GM12878 (cell line): ENCODE measurements around the gene MAP4K5. TPM values are rescaled to one million over a fixed set of nuclear protein-coding genes. Genes with fewer than 3 reads are reported as not detected.
A peak's percentile ranks its signal among the peaks of the same experiment; 100 is the strongest.
"Not testable (repeated sequence)": the region's sequence is repeated elsewhere in the genome, so short reads cannot be mapped to it uniquely, and the experiment has no call there.

Experiments
- ATAC-seq: fragments of 200-7000 bp; cut with Tn5 transposase; 3 replicates; pipeline ENCODE4 v1.9.1; 2020; ENCODE audit warnings: mild to moderate bottlenecking, moderate library complexity
- BruUV-seq: library from RNA; stranded (reverse); fragments of 400-500 nt; replicated peaks from 2 replicates; lab custom pipeline; 2021; lab: Mats Ljungman, UMichigan
- CTCF ChIA-PET: fragments of 300-600 bp; sonication (Branson Sonifier 250); formaldehyde crosslinking; extraction: SDS; loops from one replicate; lab custom pipeline; 2021; ENCODE audit warnings: inconsistent platforms; lab: Yijun Ruan, JAX
- POLR2A ChIA-PET: fragments of 350-600 bp; formaldehyde crosslinking; extraction: SDS; loops from one replicate; lab custom pipeline; 2021; ENCODE audit warnings: inconsistent platforms; lab: Charles Lee
- RAD21 ChIA-PET: fragments of 300-600 bp; sonication (Branson Sonifier 250); formaldehyde crosslinking; loops from one replicate; lab custom pipeline; 2023; ENCODE audit warnings: antibody characterized with exemption; ENCODE audit not compliant: unreplicated experiment; lab: Charles Lee
- SMC1A ChIA-PET: fragments of 300-600 bp; sonication (Branson Sonifier 250); formaldehyde crosslinking; loops from one replicate; lab custom pipeline; 2023; ENCODE audit not compliant: unreplicated experiment, uncharacterized antibody; lab: Charles Lee
- DNase-seq: peaks from one replicate; pipeline ENCODE4 v3.0.0-alpha.2; 2011; ENCODE audit warnings: low read depth, low spot score
- FAIRE-seq: peaks from 3 replicates; lab custom pipeline; 2011; peaks lifted over from hg19 to GRCh38; lab: Jason Lieb, UNC
- H2AFZ ChIP-seq: 2 replicates; pipeline ENCODE4 v1.6.0; 2011; ENCODE audit warnings: low read depth, low read length, control low read depth; ENCODE audit not compliant: control insufficient read depth
- H3K27ac ChIP-seq: 2 replicates; pipeline ENCODE4 v1.5.1; 2011; ENCODE audit warnings: control low read depth; ENCODE audit not compliant: control insufficient read depth, insufficient read depth
- H3K27me3 ChIP-seq, 2 experiments: replicated peaks in 1 of 2; 2 replicates each; pipeline versions ENCODE4 v1.6.0 to v1.6.1; 2011; ENCODE audit warnings: low read length in 1 of 2; ENCODE audit not compliant: control insufficient read depth in 2 of 2, insufficient read depth in 2 of 2
- H3K36me3 ChIP-seq, 2 experiments: 2 replicates each; pipeline ENCODE4 v1.5.1; 2011; ENCODE audit warnings: low read length in 1 of 2; ENCODE audit not compliant: control insufficient read depth in 2 of 2, insufficient read depth in 2 of 2
- H3K4me1 ChIP-seq: 2 replicates; pipeline ENCODE4 v1.6.1; 2011; ENCODE audit warnings: mild to moderate bottlenecking, low read length, moderate library complexity, mixed read lengths; ENCODE audit not compliant: control insufficient read depth, insufficient read depth
- H3K4me2 ChIP-seq: 2 replicates; pipeline ENCODE4 v1.6.0; 2011; ENCODE audit warnings: control low read depth; ENCODE audit not compliant: control insufficient read depth, insufficient read depth
- H3K4me3 ChIP-seq: fragments of 200-600 bp; sonication (generic); 2 replicates; pipeline ENCODE4 v1.5.1; 2016
- H3K79me2 ChIP-seq: 2 replicates; pipeline ENCODE4 v1.6.0; 2011; ENCODE audit warnings: low read length; ENCODE audit not compliant: control insufficient read depth, insufficient read depth
- H3K9ac ChIP-seq: 2 replicates; pipeline ENCODE4 v1.8.0; 2011; ENCODE audit warnings: low read length, control low read depth, mixed read lengths; ENCODE audit not compliant: control insufficient read depth, insufficient read depth
- H3K9me3 ChIP-seq: replicated peaks from 3 replicates; pipeline ENCODE4 v1.5.1; 2011; ENCODE audit warnings: mild to moderate bottlenecking, low read length; ENCODE audit not compliant: control insufficient read depth, insufficient read depth
- H4K20me1 ChIP-seq: 2 replicates; pipeline ENCODE4 v1.6.0; 2011; ENCODE audit not compliant: control insufficient read depth, insufficient read depth
- E4F1 ChIP-seq: fragments of 450-650 bp; IDR thresholded peaks from 2 replicates; pipeline ENCODE4 v1.6.1; 2018; ENCODE audit warnings: borderline replicate concordance, mild to moderate bottlenecking; ENCODE audit not compliant: partially characterized antibody
- WGBS: methylation state at CpG from one replicate; pipeline ENCODE4 v1.1.6; 2016; ENCODE audit warnings: low lambda C conversion rate; ENCODE audit not compliant: insufficient replicate concordance, insufficient coverage; ENCODE audit errors: missing lambda C conversion rate; 5-methylcytosine and 5-hydroxymethylcytosine counted together
- in situ Hi-C: fragments of 300-500 bp; cut with MboI; formaldehyde crosslinking; loops from 9 replicates; pipeline ENCODE4 v1.14.3; 2018; ENCODE audit warnings: mixed read lengths
- intact Hi-C: fragments of 100-400 bp; cut with micrococcal nuclease; formaldehyde crosslinking; loops from one replicate; pipeline ENCODE4 v1.14.2; 2022; ENCODE audit not compliant: unreplicated experiment
- polyA plus RNA-seq, 11 experiments: library from polyadenylated mRNA; depleted of rRNA in 4 of 11; unstranded in 6 of 11; stranded (reverse) in 5 of 11; fragments of >200 nt; fragmentation: Nextera tagmentation in 4 of 11; fragmentation: Illumina TruSeq in 1 of 11; extraction: Ambion mirVana in 4 of 11; extraction: Trizol in 1 of 11; gene quantifications; 1 replicate in 1 of 11; 2 replicates in 10 of 11; pipeline versions ENCODE4 v1.2.1 to v1.2.3, GENCODE V29; 2011 to 2016; ENCODE audit warnings: inconsistent platforms in 2 of 11, missing spikeins in 2 of 11, low read depth in 1 of 11
- total RNA-seq, 4 experiments: library from RNA; depleted of rRNA in 3 of 4; stranded (reverse); fragments of >200 nt in 3 of 4; fragmentation: Illumina TruSeq in 1 of 4; extraction: Trizol in 1 of 4; gene quantifications; 2 replicates each; pipeline versions ENCODE4 v1.2.1 to v1.2.3, GENCODE V29; 2013 to 2021

MAP4K5 gene
- total and polyA plus RNA-seq, 10 of the 15 experiments (the other 5 are each of a cell fraction or from before 2014, with no cell fraction given), result 9.1 to 41.3 (median 30.1) TPM

- no peak overlapping the region for H3K27ac ChIP-seq
- SMC1A ChIA-PET, result no interaction called here
- intact Hi-C loops (no loop called here), in situ Hi-C loops (no loop called here)
- peaks cover 3% of the 10 kb centered on the region for H3K79me2 ChIP-seq
- H4K20me1 ChIP-seq, result no peaks in the 10 kb centered on the region
- ATAC-seq (no peak), FAIRE-seq (peak; percentile 13), DNase-seq (no peak)
- H3K9me3 ChIP-seq, result no peaks in the 10 kb centered on the region; the same call in 2 of the 3 replicates
- RAD21 ChIA-PET, result no interaction called here
- POLR2A ChIA-PET, result no interaction called here
- H3K4me1 ChIP-seq, result no peaks in the 10 kb centered on the region
- H3K4me3 ChIP-seq, result no peak overlapping the region
- no peak overlapping the region for H2AFZ ChIP-seq
- BruUV-seq, result no TSS peak
- CTCF ChIA-PET, result no interaction called here
- 95% methylated on average over 7 of the region's 7 CpGs for WGBS
- no peaks in the 10 kb centered on the region; a peak in 1 of 4 replicates for H3K36me3 ChIP-seq
- H3K27me3 ChIP-seq, result no peaks in the 10 kb centered on the region
- H3K9ac ChIP-seq, result no peak overlapping the region
- TF ChIP-seq E4F1, result no peak
- H3K4me2 ChIP-seq, result no peak overlapping the region
Measured at GRCh38 chr14:50510157-50510556, 22.2 kb downstream of the MAP4K5 start.

- RAD21 ChIA-PET, intact Hi-C loops, H3K9me3 ChIP-seq, in situ Hi-C loops, H3K36me3 ChIP-seq, H3K4me2 ChIP-seq, POLR2A ChIA-PET, BruUV-seq, ATAC-seq, H3K4me3 ChIP-seq, H3K4me1 ChIP-seq, H3K27ac ChIP-seq, H3K27me3 ChIP-seq, H3K79me2 ChIP-seq, FAIRE-seq, DNase-seq, H4K20me1 ChIP-seq, H3K9ac ChIP-seq, CTCF ChIA-PET, H2AFZ ChIP-seq, SMC1A ChIA-PET: not testable (repeated sequence)
- 100% methylated on average over 1 of the region's 1 CpG for WGBS
Measured at GRCh38 chr14:50507078-50507477, 25.3 kb downstream of the MAP4K5 start.
